Activated CD8-positive, alpha-beta T cell treated with anti-CD3 and anti-CD28 coated beads for 36 hours (primary cell): ENCODE data around the gene BCL2L11. TPM values are rescaled to one million over a fixed set of nuclear protein-coding genes. Genes with fewer than 3 reads are reported as not detected.

Experiments used
- ATAC-seq: fragments of 200-7000 bp; cut with Tn5 transposase; one replicate; pipeline ENCODE4 v1.10.0; 2021; ENCODE audit warnings: mild to moderate bottlenecking, moderate library complexity
- CTCF ChIA-PET: fragments of 350-600 bp; sonication (Branson Sonifier 250); formaldehyde crosslinking; loops from one replicate; lab custom pipeline; 2021; ENCODE audit warnings: antibody characterized with exemption; lab: Charles Lee
- POLR2A ChIA-PET: fragments of 350-600 bp; sonication (Branson Sonifier 250); formaldehyde crosslinking; loops from one replicate; lab custom pipeline; 2021; ENCODE audit warnings: antibody characterized with exemption; lab: Charles Lee
- DNase-seq: peaks from one replicate; pipeline ENCODE4 v3.0.0-alpha.2; 2020
- H3K27ac Mint-ChIP-seq: one replicate; pipeline ENCODE4 v1.8.0; 2021; ENCODE audit warnings: mild to moderate bottlenecking, mixed read lengths
- H3K27me3 Mint-ChIP-seq: one replicate; pipeline ENCODE4 v1.8.0; 2021; ENCODE audit warnings: mixed read lengths
- H3K36me3 Mint-ChIP-seq: one replicate; pipeline ENCODE4 v1.8.0; 2021; ENCODE audit warnings: low read depth, mixed read lengths
- H3K4me1 Mint-ChIP-seq: one replicate; pipeline ENCODE4 v1.8.0; 2021; ENCODE audit warnings: low read depth, mixed read lengths
- H3K4me3 Mint-ChIP-seq: one replicate; pipeline ENCODE4 v1.8.0; 2021; ENCODE audit warnings: mild to moderate bottlenecking, moderate library complexity, mixed read lengths
- H3K9me3 Mint-ChIP-seq: one replicate; pipeline ENCODE4 v1.8.0; 2021; ENCODE audit warnings: mixed read lengths
- intact Hi-C: fragments of 100-400 bp; cut with micrococcal nuclease; formaldehyde crosslinking; loops from one replicate; pipeline ENCODE4 v1.10.0; 2022
- total RNA-seq, 2 experiments: library from RNA; stranded (reverse); gene quantifications; one replicate each; pipeline ENCODE4 v1.2.3, GENCODE V29; 2021
- TF ChIP-seq, protein P1 (sequence below): fragments of 200-600 bp; IDR thresholded peaks from one replicate; pipeline ENCODE4 v1.8.0; 2022; ENCODE audit warnings: antibody characterized with exemption, mild to moderate bottlenecking

Gene BCL2L11
- total RNA-seq, 2 experiments from 2014 or later = 19.8 to 22.6 TPM

DNA sequence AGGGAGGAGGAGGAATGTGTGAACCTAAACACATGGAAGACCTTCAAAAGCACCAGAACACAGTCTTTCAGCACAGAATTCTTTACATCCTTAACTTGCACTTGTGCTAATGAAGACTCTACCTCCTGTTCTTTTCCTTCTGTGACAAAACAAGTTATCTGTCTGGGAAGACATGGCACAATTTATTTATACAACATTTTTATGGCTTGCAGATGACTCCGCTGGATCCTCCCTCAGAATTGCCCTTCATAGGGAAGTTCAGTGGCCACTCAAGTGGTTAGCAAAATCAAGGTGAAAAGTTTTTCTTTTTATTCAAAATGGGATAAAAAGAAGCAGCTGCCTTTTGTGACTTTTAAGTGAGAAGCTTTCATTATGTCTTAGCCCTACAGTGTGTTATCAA, 21.4 kb downstream of the BCL2L11 start:
- ATAC-seq (no peak), DNase-seq (no peak)
- no peak overlapping the region for H3K4me3 Mint-ChIP-seq
- peaks cover 72% of the 10 kb centered on the region for H3K36me3 Mint-ChIP-seq
- POLR2A ChIA-PET = interaction anchor here (0.9 kb wide), 1 partner anchor 10 kb away, joined by 3 read pairs; no protein-coding TSS in a partner anchor
- H3K4me1 Mint-ChIP-seq = peaks cover 34% of the 10 kb centered on the region
- H3K27ac Mint-ChIP-seq = no peak overlapping the region
- CTCF ChIA-PET = interaction anchor here (2.1 kb wide), 1 partner anchor 14 kb away, joined by 11 read pairs; no protein-coding TSS in a partner anchor
- H3K9me3 Mint-ChIP-seq = no peaks in the 10 kb centered on the region
- H3K27me3 Mint-ChIP-seq = no peaks in the 10 kb centered on the region
- TF ChIP-seq, protein P1, sequence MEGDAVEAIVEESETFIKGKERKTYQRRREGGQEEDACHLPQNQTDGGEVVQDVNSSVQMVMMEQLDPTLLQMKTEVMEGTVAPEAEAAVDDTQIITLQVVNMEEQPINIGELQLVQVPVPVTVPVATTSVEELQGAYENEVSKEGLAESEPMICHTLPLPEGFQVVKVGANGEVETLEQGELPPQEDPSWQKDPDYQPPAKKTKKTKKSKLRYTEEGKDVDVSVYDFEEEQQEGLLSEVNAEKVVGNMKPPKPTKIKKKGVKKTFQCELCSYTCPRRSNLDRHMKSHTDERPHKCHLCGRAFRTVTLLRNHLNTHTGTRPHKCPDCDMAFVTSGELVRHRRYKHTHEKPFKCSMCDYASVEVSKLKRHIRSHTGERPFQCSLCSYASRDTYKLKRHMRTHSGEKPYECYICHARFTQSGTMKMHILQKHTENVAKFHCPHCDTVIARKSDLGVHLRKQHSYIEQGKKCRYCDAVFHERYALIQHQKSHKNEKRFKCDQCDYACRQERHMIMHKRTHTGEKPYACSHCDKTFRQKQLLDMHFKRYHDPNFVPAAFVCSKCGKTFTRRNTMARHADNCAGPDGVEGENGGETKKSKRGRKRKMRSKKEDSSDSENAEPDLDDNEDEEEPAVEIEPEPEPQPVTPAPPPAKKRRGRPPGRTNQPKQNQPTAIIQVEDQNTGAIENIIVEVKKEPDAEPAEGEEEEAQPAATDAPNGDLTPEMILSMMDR = no peak
- intact Hi-C loops = no loop called here

DNA sequence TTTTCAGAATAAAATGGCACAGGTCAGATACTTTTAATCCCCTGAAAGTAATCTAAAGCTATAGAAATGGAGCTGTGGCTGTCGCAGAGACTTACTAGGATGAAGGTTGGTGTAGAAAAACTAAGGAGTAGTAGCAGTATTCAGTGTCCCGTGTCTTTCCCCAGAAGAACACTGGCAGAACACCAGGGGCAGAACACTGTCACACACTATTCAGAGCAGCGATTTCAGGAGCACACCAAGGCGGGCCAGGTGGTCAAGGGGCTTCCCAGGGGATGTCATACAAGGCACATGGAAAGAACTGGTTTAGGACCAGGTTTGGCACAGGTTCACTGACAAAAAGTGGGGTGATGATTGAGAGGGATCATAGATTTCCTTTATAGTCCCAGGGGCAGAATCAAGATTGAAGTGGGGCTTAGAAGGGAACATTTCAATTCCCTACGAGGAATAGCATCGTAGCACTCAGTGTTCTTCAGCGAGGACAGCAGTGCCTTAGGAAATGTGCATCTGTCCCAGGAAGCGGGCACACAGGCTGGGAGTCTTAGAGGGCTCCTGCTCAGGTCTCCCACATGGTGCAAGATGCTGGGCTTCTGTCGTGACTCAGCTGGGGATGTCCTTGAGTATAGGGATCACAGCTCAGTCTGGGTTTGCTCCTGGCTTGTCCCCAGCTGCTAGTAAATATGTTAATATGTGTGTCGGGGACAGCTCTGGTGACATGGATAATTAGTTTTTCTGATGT, 22.6 kb downstream of the BCL2L11 start:
- H3K27me3 Mint-ChIP-seq = no peaks in the 10 kb centered on the region
- peaks cover 72% of the 10 kb centered on the region for H3K36me3 Mint-ChIP-seq
- no peak overlapping the region for H3K27ac Mint-ChIP-seq
- no peak for ATAC-seq
- ChIA-PET POLR2A (interaction anchor here (0.9 to 1.4 kb wide), 4 partner anchors 11 to 25 kb away, joined by 3 to 4 read pairs (median 3); no protein-coding TSS in a partner anchor), CTCF (interaction anchor here (2.1 kb wide), 1 partner anchor 13 kb away, joined by 11 read pairs; no protein-coding TSS in a partner anchor)
- H3K4me3 Mint-ChIP-seq = no peak overlapping the region
- intact Hi-C loops = no loop called here
- TF ChIP-seq, protein P1 = no peak
- H3K9me3 Mint-ChIP-seq = no peaks in the 10 kb centered on the region
- H3K4me1 Mint-ChIP-seq = peaks cover 36% of the 10 kb centered on the region
- no peak for DNase-seq

DNA sequence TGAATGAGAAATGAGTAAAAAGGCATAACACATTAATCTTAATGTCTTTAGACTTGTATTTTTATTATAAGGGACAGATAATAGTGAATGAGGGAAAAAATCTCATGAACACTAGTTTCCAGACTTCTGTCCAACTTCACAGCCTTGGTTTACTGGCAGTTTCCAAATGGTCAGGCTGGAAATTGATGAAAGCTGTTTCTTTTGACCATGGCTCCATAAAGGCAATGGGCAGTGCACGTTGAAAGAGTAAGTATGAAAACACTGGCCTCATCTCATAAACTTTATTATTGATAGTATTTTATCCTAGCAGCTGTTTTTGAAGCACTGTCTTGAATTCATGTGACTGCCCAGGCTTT, 23.1 kb downstream of the BCL2L11 start:
- TF ChIP-seq, protein P1 = no peak
- intact Hi-C loops = no loop called here

DNA sequence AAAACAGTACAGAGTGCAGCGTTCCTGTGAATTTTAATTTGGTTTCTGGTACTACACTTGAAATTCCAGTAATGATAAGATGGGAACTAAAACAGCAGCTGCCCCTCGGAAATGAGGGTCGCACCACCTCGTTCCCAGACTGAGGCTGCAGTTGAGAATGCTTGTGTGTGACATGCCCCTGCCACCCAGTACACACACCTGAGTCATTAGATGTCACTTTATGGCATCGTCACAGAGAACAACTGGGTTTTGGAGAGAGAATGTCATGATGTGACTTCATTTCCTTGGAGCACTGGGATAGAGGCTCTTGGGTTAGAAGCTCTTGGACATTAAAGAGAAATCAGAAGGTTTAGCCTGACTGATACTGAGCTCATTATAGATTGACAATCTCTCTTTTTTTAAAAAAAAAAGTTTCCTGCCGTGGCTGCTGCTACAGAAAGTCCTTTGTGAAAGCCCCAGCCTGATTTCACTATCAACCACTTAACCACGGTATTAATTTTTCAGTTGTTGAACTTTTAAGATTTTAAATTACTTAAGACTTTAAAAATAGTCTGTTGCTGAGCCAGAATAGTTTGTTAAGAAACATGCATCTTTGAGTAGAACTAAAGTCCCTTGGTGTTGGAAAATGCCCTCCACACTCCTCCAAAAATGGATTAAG, 24.5 kb downstream of the BCL2L11 start:
- intact Hi-C loops = no loop called here
- no peak for DNase-seq
- no peak overlapping the region for H3K4me3 Mint-ChIP-seq
- ChIA-PET CTCF (interaction anchor here (0.5 to 1.7 kb wide), 5 partner anchors 10 to 332 kb away, joined by 3 to 4 read pairs (median 3); partner anchors contain the start of gene BCL2L11), POLR2A (interaction anchor here (1.2 kb wide), 1 partner anchor 12 kb away, joined by 3 read pairs; no protein-coding TSS in a partner anchor)
- no peak overlapping the region for H3K27ac Mint-ChIP-seq
- ATAC-seq = peak; percentile 64
- H3K4me1 Mint-ChIP-seq = peaks cover 50% of the 10 kb centered on the region
- peaks cover 64% of the 10 kb centered on the region for H3K36me3 Mint-ChIP-seq
- H3K27me3 Mint-ChIP-seq = no peaks in the 10 kb centered on the region
- TF ChIP-seq, protein P1 = no peak
- no peaks in the 10 kb centered on the region for H3K9me3 Mint-ChIP-seq

More for the DNA sequence above, 23.1 kb downstream of the BCL2L11 start:
- Mint-ChIP-seq H3K4me3 (no peak overlapping the region), H3K9me3 (no peaks in the 10 kb centered on the region), H3K27me3 (no peaks in the 10 kb centered on the region), H3K27ac (no peak overlapping the region), H3K36me3 (peaks cover 69% of the 10 kb centered on the region), H3K4me1 (peaks cover 40% of the 10 kb centered on the region)
- POLR2A ChIA-PET = interaction anchor here (0.9 to 1.4 kb wide), 3 partner anchors 18 to 25 kb away, joined by 3 to 4 read pairs (median 3); no protein-coding TSS in a partner anchor
- DNase-seq = no peak
- CTCF ChIA-PET = interaction anchor here (1.2 to 2.1 kb wide), 2 partner anchors 12 to 24 kb away, joined by 3 to 11 read pairs; partner anchors contain the start of gene BCL2L11
- ATAC-seq = no peak
